Thyroid gland (tissue), 4 donors: ENCODE measurements around the gene DLGAP1. TPM values are rescaled to one million over a fixed set of nuclear protein-coding genes. Genes with fewer than 3 reads are reported as not detected.

Source experiments
- DNase-seq, 2 donors: peaks; one replicate each; pipeline ENCODE4 v3.0.0-alpha.2; 2019
- H3K27ac ChIP-seq, 3 donors: fragments of 200-600 bp; sonication (generic); 1 replicate in 2 of 3; 2 replicates in 1 of 3; pipeline ENCODE4 v1.5.1; 2016 to 2019; ENCODE audit warnings: mild to moderate bottlenecking in 1 of 3, moderate library complexity in 1 of 3
- H3K27me3 ChIP-seq: fragments of 200-600 bp; sonication (generic); one replicate; pipeline ENCODE4 v1.5.1; 2019
- H3K36me3 ChIP-seq, 2 donors: fragments of 200-600 bp; sonication (generic); one replicate each; pipeline ENCODE4 v1.5.1; 2016 to 2019
- H3K4me1 ChIP-seq, 2 donors: fragments of 200-600 bp; sonication (generic); one replicate each; pipeline ENCODE4 v1.5.1; 2017 to 2019
- H3K4me3 ChIP-seq, 3 donors: fragments of 200-600 bp; sonication (generic); replicated peaks in 1 of 3; 1 replicate in 2 of 3; 2 replicates in 1 of 3; pipeline ENCODE4 v1.5.1; 2016; ENCODE audit warnings: mild to moderate bottlenecking in 1 of 3
- H3K9me3 ChIP-seq: fragments of 200-600 bp; sonication (generic); one replicate; pipeline ENCODE4 v1.5.1; 2017
- CTCF ChIP-seq, 6 experiments: fragments of 200-600 bp in 3 of 6; fragments of 450-650 bp in 3 of 6; sonication (generic) in 3 of 6; IDR thresholded peaks; one replicate each; pipeline ENCODE4 v1.5.1; 2016 to 2019; ENCODE audit warnings: antibody characterized with exemption in 6 of 6, mild to moderate bottlenecking in 2 of 6, inconsistent platforms in 1 of 6, moderate library complexity in 1 of 6
- POLR2A ChIP-seq, 2 donors: fragments of 450-650 bp; IDR thresholded peaks; one replicate each; pipeline ENCODE4 v1.6.1; 2017; ENCODE audit warnings: antibody characterized with exemption in 2 of 2, mild to moderate bottlenecking in 2 of 2, moderate library complexity in 1 of 2
- WGBS, 2 donors: methylation state at CpG; one replicate each; pipeline ENCODE4 v1.1.5; 2017; 5-methylcytosine and 5-hydroxymethylcytosine counted together
- intact Hi-C: fragments of 100-400 bp; cut with DNase I; formaldehyde crosslinking; loops from one replicate; pipeline ENCODE4 v1.15.1; 2023
- total RNA-seq, 4 donors: library from RNA; depleted of rRNA; stranded (reverse); fragments of >200 nt; gene quantifications; one replicate each; pipeline ENCODE4 v1.2.3, GENCODE V29; 2016

DLGAP1 gene
- total RNA-seq, 4 donors from 2014 or later: 0.25 to 2.7 (median 0.77) TPM

- no peaks in the 10 kb centered on the region for H3K36me3 ChIP-seq
- H3K9me3 ChIP-seq: no peaks in the 10 kb centered on the region
Observed at GRCh38 chr18:4384932-4385331, 70.2 kb downstream of the DLGAP1 start.

GRCh38 chr18:4374564-4374963, 80.5 kb downstream of the DLGAP1 start:
- DNase-seq: no peak
- Histone ChIP-seq H3K36me3 (no peaks in the 10 kb centered on the region), H3K4me3 (no peak overlapping the region), H3K4me1 (no peaks in the 10 kb centered on the region), H3K27ac (no peak overlapping the region), H3K9me3 (no peaks in the 10 kb centered on the region), H3K27me3 (no peaks in the 10 kb centered on the region)
- intact Hi-C loops: no loop called here
- WGBS, 2 donors: 75 to 78% methylated on average over 1 of the region's 1 CpG
- no peak for TF ChIP-seq POLR2A (IDR thresholded peaks at IDR 0.05)
- no peak for TF ChIP-seq CTCF (IDR thresholded peaks at IDR 0.05)

More at GRCh38 chr18:4384932-4385331, 70.2 kb downstream of the DLGAP1 start:
- Histone ChIP-seq H3K27ac (no peak overlapping the region), H3K27me3 (no peaks in the 10 kb centered on the region), H3K4me1 (no peaks in the 10 kb centered on the region), H3K4me3 (no peak overlapping the region)
- WGBS, 2 donors: 33% methylated on average over 3 of the region's 3 CpGs
- DNase-seq: no peak
- intact Hi-C loops: no loop called here
- TF ChIP-seq CTCF (IDR thresholded peaks at IDR 0.05) (no peak), POLR2A (IDR thresholded peaks at IDR 0.05) (no peak)

- TF ChIP-seq CTCF (IDR thresholded peaks at IDR 0.05) (no peak), POLR2A (IDR thresholded peaks at IDR 0.05) (no peak)
- intact Hi-C loops: no loop called here
- Histone ChIP-seq H3K9me3 (no peaks in the 10 kb centered on the region), H3K27ac (no peak overlapping the region), H3K27me3 (no peaks in the 10 kb centered on the region), H3K36me3 (no peaks in the 10 kb centered on the region), H3K4me3 (no peak overlapping the region), H3K4me1 (no peaks in the 10 kb centered on the region)
- no peak for DNase-seq
- WGBS, 2 donors: 63 to 70% methylated on average over 4 of the region's 4 CpGs
Observed at GRCh38 chr18:4369705-4370104, 85.4 kb downstream of the DLGAP1 start.

GRCh38 chr18:4360221-4360715, 94.8 kb downstream of the DLGAP1 start:
- H3K27ac ChIP-seq: no peak overlapping the region
- intact Hi-C loops: no loop called here
- H3K27me3 ChIP-seq: no peaks in the 10 kb centered on the region
- no peak for DNase-seq
- H3K4me1 ChIP-seq: no peaks in the 10 kb centered on the region
- TF ChIP-seq POLR2A (IDR thresholded peaks at IDR 0.05): no peak
- TF ChIP-seq CTCF (IDR thresholded peaks at IDR 0.05): no peak
- H3K4me3 ChIP-seq: no peak overlapping the region
- WGBS, 2 donors: 81 to 89% methylated on average over 2 of the region's 2 CpGs
- H3K9me3 ChIP-seq: no peaks in the 10 kb centered on the region
- no peaks in the 10 kb centered on the region for H3K36me3 ChIP-seq

- no peaks in the 10 kb centered on the region for H3K36me3 ChIP-seq
- H3K9me3 ChIP-seq: no peaks in the 10 kb centered on the region
- no peak overlapping the region for H3K4me3 ChIP-seq
- H3K27ac ChIP-seq: no peak overlapping the region
- no peaks in the 10 kb centered on the region for H3K4me1 ChIP-seq
- no peaks in the 10 kb centered on the region for H3K27me3 ChIP-seq
- 33 to 50% methylated on average over 4 of the region's 4 CpGs for WGBS, 2 donors
- TF ChIP-seq POLR2A (IDR thresholded peaks at IDR 0.05): no peak
- TF ChIP-seq CTCF (IDR thresholded peaks at IDR 0.05): no peak
- intact Hi-C loops: no loop called here
- no peak for DNase-seq
Observed at GRCh38 chr18:4358618-4359017, 96.5 kb downstream of the DLGAP1 start.
